GM12865 (cell line): Measurements from ENCODE around the gene RAB6D.
"Not testable (repeated sequence)": the region's sequence is repeated elsewhere in the genome, so short reads cannot be mapped to it uniquely, and the experiment has no call there.

Source experiments
- DNase-seq: peaks from one replicate; pipeline ENCODE4 v3.0.0; 2010; ENCODE audit warnings: low read depth
- H3K4me3 ChIP-seq: 2 replicates; pipeline ENCODE4 v1.5.1; 2011; ENCODE audit warnings: mild to moderate bottlenecking, low read depth, low read length, control low read depth
- TF ChIP-seq, protein P1 (sequence below): IDR thresholded peaks from 2 replicates; pipeline ENCODE4 v1.5.1; 2011; ENCODE audit warnings: low read length, control low read depth, low read depth, inconsistent platforms; ENCODE audit not compliant: insufficient read depth; ENCODE audit errors: missing control alignments

RAB6D gene

DNA sequence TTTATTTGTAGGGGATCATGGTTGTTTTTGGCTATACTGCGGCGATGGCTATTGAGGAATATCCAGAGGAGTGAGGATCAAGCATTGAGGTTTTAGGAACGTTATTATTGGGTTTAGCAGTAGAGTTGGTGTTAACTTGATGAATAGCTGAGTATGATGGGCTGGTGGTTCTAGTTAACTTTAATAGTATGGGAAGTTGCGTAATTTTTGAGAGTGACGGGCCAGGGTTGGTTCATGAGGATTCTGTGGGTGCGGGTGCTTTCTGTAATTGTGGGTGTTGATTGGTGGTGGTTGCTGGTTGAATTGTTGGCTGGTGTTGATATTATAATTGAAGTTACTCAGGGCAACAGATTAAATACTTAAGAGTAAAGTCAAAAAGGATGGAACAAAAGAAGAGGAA is 6.0 kb upstream of the RAB6D start:
- no peak overlapping the region for H3K4me3 ChIP-seq
- TF ChIP-seq, protein P1, sequence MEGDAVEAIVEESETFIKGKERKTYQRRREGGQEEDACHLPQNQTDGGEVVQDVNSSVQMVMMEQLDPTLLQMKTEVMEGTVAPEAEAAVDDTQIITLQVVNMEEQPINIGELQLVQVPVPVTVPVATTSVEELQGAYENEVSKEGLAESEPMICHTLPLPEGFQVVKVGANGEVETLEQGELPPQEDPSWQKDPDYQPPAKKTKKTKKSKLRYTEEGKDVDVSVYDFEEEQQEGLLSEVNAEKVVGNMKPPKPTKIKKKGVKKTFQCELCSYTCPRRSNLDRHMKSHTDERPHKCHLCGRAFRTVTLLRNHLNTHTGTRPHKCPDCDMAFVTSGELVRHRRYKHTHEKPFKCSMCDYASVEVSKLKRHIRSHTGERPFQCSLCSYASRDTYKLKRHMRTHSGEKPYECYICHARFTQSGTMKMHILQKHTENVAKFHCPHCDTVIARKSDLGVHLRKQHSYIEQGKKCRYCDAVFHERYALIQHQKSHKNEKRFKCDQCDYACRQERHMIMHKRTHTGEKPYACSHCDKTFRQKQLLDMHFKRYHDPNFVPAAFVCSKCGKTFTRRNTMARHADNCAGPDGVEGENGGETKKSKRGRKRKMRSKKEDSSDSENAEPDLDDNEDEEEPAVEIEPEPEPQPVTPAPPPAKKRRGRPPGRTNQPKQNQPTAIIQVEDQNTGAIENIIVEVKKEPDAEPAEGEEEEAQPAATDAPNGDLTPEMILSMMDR: no peak
- no peak for DNase-seq

DNA sequence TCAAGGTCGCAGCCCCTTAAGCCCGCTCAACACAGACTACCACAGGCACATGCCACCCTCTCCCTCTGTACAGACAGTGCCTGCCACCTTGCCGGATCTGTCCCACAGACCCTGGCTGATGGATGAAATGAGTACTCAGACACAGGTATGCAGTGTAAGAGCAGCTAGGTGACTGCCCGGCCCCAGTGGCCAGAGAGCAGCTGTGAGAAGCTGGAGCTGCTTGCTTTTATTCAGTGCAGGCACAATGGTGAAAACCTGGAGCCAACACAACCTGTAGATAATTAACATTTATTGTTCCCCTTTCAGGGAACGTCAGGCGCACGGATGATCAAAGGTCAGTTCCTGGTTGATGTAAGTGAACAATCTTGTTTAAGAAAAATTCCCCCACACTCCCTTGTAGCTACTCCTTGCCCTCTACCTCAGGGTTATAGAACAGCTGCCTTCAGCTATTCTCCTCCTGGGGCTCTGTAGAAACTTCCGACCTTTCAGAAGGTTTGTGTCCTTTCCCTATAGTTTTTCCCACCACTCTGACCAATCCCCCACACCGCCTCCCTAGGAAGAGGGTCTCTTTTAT is 4.6 kb upstream of the RAB6D start:
- not testable (repeated sequence) for H3K4me3 ChIP-seq, DNase-seq

DNA sequence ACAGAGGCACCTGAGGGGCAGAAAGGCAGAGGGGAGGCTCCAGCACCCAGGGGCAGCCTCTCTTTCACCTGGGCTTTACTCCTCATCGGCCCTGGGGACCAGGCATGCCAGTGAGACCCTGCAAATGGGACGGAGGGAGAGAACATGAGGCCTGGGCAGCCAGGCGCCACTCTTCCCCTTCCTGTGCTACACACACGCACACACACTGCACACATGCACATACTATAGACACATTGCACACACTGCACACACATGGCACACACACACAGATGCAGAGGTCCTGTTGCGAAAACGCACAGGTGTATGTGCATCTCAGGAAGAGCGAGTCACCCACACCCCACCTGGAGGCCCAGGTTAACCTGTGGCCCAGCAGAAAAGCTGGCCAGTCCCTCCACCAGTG is 3.4 kb upstream of the RAB6D start:
- no peak overlapping the region for H3K4me3 ChIP-seq
- no peak for DNase-seq
- TF ChIP-seq, protein P1: no peak

DNA sequence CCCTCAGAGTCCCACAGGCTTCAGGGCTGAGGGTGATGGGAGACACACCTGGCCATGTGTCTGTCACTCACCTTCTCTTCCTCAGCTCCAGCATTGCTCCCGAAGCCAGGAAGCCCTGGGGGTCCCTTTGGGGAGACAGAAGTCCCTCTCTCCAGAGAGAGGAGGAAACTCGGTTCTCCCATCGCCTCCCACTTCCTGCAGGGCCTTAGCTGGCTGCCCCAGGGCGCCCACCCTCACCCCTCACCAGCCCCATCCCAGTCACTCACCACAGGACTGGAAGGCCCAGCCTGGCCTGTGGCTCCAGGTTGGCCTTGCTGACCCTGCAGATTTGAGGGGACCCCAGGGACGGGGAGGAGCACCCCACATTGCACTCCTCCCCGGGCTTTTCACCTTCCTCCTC is 2.7 kb upstream of the RAB6D start:
- no peak for DNase-seq
- no peak overlapping the region for H3K4me3 ChIP-seq
- TF ChIP-seq, protein P1: no peak

DNA sequence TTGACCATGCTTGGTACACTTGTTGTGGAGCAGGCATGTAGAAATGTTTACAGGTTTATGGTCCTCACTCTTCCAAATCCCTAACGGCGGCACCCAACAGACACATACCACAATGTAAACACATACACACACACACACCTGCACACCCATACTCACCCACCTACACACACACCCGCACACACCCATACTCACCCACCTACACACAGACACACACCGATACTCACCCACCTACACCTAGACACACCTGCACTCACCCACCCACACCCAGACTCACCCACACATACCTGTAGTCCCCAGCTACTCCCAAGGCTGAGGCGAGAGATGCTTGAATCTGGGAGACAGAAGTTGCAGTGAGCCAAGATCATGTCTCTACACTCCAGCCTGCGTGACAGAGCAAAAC is 1.5 kb upstream of the RAB6D start:
- no peak for DNase-seq
- TF ChIP-seq, protein P1: no peak
- H3K4me3 ChIP-seq: no peak overlapping the region

DNA sequence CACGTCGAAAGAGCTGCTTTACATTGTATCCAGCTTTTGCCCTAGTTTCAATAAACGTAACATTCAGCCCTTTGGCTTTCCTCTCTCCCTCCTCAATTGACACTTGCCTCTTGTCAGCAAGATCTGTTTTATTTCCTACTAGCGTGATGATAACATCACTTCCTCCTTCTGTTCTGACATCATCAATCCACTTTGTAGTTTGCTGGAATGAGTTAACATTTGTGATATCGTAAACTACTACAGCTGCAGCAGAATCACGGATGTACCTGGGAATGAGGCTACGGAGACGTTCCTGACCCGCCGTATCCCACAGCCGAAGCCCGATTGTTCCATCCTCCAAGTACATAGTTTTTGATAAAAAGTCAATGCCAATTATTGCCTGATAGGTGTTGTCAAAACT is 755 bp downstream of the RAB6D start:
- not testable (repeated sequence) for H3K4me3 ChIP-seq, DNase-seq

DNA sequence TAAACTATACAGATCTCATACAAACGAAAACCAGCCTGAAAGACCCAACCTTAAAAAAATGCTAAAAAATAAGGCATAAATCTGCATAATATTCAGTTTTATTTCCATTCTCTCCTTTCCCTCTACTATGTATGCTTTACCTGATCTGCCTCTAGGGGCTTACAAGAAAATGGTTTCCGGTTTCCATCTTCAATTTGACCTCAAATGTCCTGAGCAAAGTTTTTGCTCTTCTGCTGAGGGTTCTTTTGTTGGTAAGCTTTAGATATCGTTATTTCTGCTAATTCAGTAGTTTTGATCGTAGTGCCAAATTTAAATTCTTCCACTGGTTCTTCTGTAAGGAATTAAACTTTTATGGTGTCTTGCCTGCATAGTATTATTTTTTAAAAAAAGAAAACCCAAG is 2.2 kb downstream of the RAB6D start:
- not testable (repeated sequence) for DNase-seq, H3K4me3 ChIP-seq

DNA sequence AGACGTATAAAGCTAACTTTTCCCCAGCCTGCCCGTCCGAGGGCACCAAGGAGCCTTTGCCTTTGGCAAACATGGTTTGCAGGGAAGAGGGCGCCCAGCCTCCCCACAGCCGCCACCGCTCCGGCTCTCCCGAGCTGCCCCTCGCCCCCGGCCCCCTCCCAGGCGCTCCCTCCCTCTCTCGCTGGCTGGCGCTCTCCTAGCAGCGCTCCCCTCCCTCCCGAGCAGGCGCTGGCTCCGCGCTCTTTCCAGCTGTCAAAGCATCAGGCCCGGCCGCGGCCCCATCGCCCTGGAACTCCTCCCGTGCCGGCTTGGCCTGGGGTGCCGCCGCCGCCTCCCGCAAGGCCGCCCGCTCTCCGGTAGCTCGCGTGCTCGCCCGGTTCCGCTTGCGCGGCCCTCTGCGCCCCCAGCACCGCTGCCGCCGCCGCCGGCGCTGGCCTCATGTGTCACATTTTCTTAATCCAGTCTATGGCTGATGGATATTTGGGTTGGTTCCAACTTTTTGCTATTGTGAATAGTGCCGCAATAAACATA is 10.7 kb downstream of the RAB6D start:
- DNase-seq, H3K4me3 ChIP-seq: not testable (repeated sequence)

DNA sequence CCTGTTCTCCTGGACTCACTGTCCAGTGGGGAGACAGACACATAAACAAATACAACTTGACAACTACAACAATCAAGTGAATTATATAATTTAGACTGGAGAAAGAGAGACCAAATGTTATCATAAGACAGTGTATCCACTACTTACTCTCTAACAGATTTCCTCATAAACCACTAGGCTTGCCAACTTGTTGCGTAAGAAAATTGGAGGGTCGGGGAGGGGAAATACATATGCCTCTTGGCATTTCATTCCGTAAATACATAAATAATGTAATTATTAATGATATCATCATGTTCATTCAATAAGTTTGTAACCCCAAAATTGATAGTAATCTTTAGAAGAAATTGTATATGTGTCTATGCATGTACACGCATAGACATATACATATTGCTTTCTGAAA is 14.9 kb downstream of the RAB6D start:
- no peak for DNase-seq
- TF ChIP-seq, protein P1: no peak
- no peak overlapping the region for H3K4me3 ChIP-seq

DNA sequence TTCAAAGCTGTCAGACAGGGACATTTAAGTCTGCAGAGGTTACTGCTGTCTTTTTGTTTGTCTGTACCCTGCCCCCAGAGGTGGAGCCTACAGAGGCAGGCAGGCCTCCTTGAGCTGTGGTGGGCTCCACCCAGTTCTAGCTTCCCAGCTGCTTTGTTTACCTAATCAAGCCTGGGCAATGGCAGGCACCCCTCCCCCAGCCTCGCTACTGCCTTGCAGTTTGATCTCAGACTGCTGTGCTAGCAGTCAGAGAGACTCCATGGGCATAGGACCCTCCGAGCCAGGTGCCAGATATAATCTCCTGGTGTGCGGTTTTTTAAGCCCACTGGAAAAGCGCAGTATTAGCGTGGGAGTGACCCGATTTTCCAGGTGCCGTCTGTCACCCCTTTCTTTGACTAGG is 16.9 kb downstream of the RAB6D start:
- H3K4me3 ChIP-seq, DNase-seq: not testable (repeated sequence)

DNA sequence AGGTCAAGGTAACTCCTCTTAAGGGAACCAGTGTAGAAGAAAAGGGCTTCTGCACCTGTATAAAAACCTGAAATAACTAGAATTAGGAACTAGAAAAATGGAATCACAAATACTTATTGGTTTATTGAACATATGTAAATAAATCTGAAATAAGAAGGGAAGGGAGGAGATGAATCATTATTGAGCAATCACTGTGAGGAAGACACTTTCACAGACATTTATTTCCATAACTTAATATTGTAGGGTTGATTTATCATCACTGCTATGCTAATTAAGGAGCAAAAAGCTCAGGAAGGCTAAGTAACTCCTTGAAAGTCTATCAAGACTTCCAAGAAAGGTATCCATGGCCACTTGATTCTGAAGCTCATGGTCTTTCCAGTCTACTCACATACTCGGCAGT is 24.7 kb downstream of the RAB6D start:
- DNase-seq, H3K4me3 ChIP-seq: not testable (repeated sequence)
